Body of pancreas (tissue), 4 donors: Measurements from ENCODE around the gene SETD1A. TPM values are rescaled to one million over a fixed set of nuclear protein-coding genes. Genes with fewer than 3 reads are reported as not detected.

Source experiments
- ATAC-seq: fragments of 150-250 bp; one replicate; pipeline ENCODE4 v1.9.1; 2016
- DNase-seq, 4 donors: peaks; one replicate each; pipeline ENCODE4 v3.0.0-alpha.2; 2019
- H3K27ac ChIP-seq, 4 donors: fragments of 200-600 bp; sonication (generic); 1 replicate in 3 of 4; 2 replicates in 1 of 4; pipeline versions ENCODE4 v1.5.1 to v1.6.1; 2016 to 2019; ENCODE audit warnings: mild to moderate bottlenecking in 1 of 4, mixed read lengths in 1 of 4, moderate library complexity in 1 of 4
- H3K27me3 ChIP-seq, 2 donors: fragments of 200-600 bp; sonication (generic); one replicate each; pipeline ENCODE4 v1.6.0; 2016; ENCODE audit warnings: mild to moderate bottlenecking in 1 of 2
- H3K36me3 ChIP-seq, 2 donors: fragments of 200-600 bp; sonication (generic); replicated peaks in 1 of 2; 2 replicates each; pipeline ENCODE4 v1.5.1; 2016; ENCODE audit warnings: low read depth in 2 of 2; ENCODE audit not compliant: insufficient read depth in 1 of 2
- H3K4me1 ChIP-seq: fragments of 200-600 bp; sonication (generic); one replicate; pipeline ENCODE4 v1.6.0; 2016
- H3K4me3 ChIP-seq, 2 donors: fragments of 200-600 bp; sonication (generic); 1 replicate in 1 of 2; 2 replicates in 1 of 2; pipeline ENCODE4 v1.5.1; 2016 to 2019
- H3K9me3 ChIP-seq, 3 donors: fragments of 200-600 bp; sonication (generic); 1 replicate in 2 of 3; 2 replicates in 1 of 3; pipeline ENCODE4 v1.5.1; 2016
- CTCF ChIP-seq, 7 experiments: fragments of 450-650 bp in 4 of 7; fragments of 200-600 bp in 3 of 7; sonication (generic) in 3 of 7; IDR thresholded peaks; one replicate each; pipeline ENCODE4 v1.5.1; 2016 to 2019; ENCODE audit warnings: antibody characterized with exemption in 7 of 7
- POLR2A ChIP-seq, 3 donors: fragments of 450-650 bp; IDR thresholded peaks; one replicate each; pipeline ENCODE4 v1.6.1; 2016; ENCODE audit warnings: antibody characterized with exemption in 3 of 3, mild to moderate bottlenecking in 2 of 3
- WGBS, 2 donors: methylation state at CpG; one replicate each; pipeline ENCODE4 v1.1.5; 2017; 5-methylcytosine and 5-hydroxymethylcytosine counted together
- intact Hi-C: fragments of 100-400 bp; cut with DNase I; formaldehyde crosslinking; loops from one replicate; pipeline ENCODE4 v1.15.1; 2023
- total RNA-seq, 2 donors: library from RNA; depleted of rRNA; stranded (reverse); fragments of >200 nt; gene quantifications; one replicate each; pipeline ENCODE4 v1.1.0, GENCODE V29; 2016

Gene SETD1A
- total RNA-seq, 2 donors from 2014 or later = 4.7 to 10.9 TPM

GRCh38 chr16:30969246-30969842 lies 11.8 kb downstream of the SETD1A start:
- Histone ChIP-seq H3K27ac (no peak overlapping the region), H3K36me3 (peaks cover 27 to 47% of the 10 kb centered on the region in 2 donors), H3K9me3 (no peaks in the 10 kb centered on the region), H3K4me1 (no peaks in the 10 kb centered on the region), H3K4me3 (no peak overlapping the region), H3K27me3 (no peaks in the 10 kb centered on the region)
- 88 to 93% methylated on average over 10 to 19 of the region's 19 CpGs for WGBS, 2 donors
- intact Hi-C loops = no loop called here
- DNase-seq (no peak), ATAC-seq (no peak)
- TF ChIP-seq CTCF (IDR thresholded peaks at IDR 0.05) (no peak), POLR2A (IDR thresholded peaks at IDR 0.05) (no peak)

GRCh38 chr16:30971298-30971697 lies 13.7 kb downstream of the SETD1A start:
- ATAC-seq = no peak

GRCh38 chr16:30972872-30973271 lies 15.3 kb downstream of the SETD1A start:
- 89 to 91% methylated on average over 7 of the region's 7 CpGs for WGBS, 2 donors
- Histone ChIP-seq H3K4me1 (no peaks in the 10 kb centered on the region), H3K27me3 (no peaks in the 10 kb centered on the region), H3K27ac (no peak overlapping the region), H3K36me3 (peaks cover 14 to 36% of the 10 kb centered on the region in 2 donors), H3K9me3 (no peaks in the 10 kb centered on the region), H3K4me3 (no peak overlapping the region)
- intact Hi-C loops = no loop called here
- no peak for TF ChIP-seq POLR2A (IDR thresholded peaks at IDR 0.05)
- no peak for TF ChIP-seq CTCF (IDR thresholded peaks at IDR 0.05)
- ATAC-seq = no peak
- no peak for DNase-seq

More at GRCh38 chr16:30971298-30971697, 13.7 kb downstream of the SETD1A start:
- Histone ChIP-seq H3K27ac (no peak overlapping the region), H3K4me3 (no peak overlapping the region), H3K9me3 (no peaks in the 10 kb centered on the region), H3K36me3 (peaks cover 19 to 36% of the 10 kb centered on the region in 2 donors), H3K4me1 (no peaks in the 10 kb centered on the region), H3K27me3 (no peaks in the 10 kb centered on the region)
- WGBS, 2 donors = 95 to 97% methylated on average over 14 of the region's 14 CpGs
- intact Hi-C loops = no loop called here
- TF ChIP-seq CTCF (IDR thresholded peaks at IDR 0.05) (no peak), POLR2A (IDR thresholded peaks at IDR 0.05) (no peak)
- no peak for DNase-seq

- no peak for ATAC-seq
- WGBS, 2 donors = 90 to 97% methylated on average over 6 of the region's 6 CpGs
- Histone ChIP-seq H3K4me3 (no peak overlapping the region), H3K9me3 (no peaks in the 10 kb centered on the region), H3K27ac (no peak overlapping the region), H3K36me3 (peaks cover 13 to 32% of the 10 kb centered on the region in 2 donors), H3K4me1 (no peaks in the 10 kb centered on the region), H3K27me3 (no peaks in the 10 kb centered on the region)
- intact Hi-C loops = no loop called here
- TF ChIP-seq CTCF (IDR thresholded peaks at IDR 0.05) (no peak), POLR2A (IDR thresholded peaks at IDR 0.05) (no peak)
- DNase-seq = no peak
Measured at GRCh38 chr16:30974348-30974747, 16.8 kb downstream of the SETD1A start.

- Histone ChIP-seq H3K9me3 (no peaks in the 10 kb centered on the region), H3K27me3 (no peaks in the 10 kb centered on the region), H3K4me3 (no peak overlapping the region), H3K27ac (no peak overlapping the region), H3K36me3 (peaks cover 9 to 38% of the 10 kb centered on the region in 2 donors), H3K4me1 (no peaks in the 10 kb centered on the region)
- ATAC-seq (no peak), DNase-seq (no peak)
- intact Hi-C loops = no loop called here
- WGBS, 2 donors = 89 to 97% methylated on average over 4 of the region's 4 CpGs
- TF ChIP-seq CTCF (IDR thresholded peaks at IDR 0.05) (no peak), POLR2A (IDR thresholded peaks at IDR 0.05) (no peak)
Measured at GRCh38 chr16:30976486-30976885, 18.9 kb downstream of the SETD1A start.
